Trophoblast cell (in vitro differentiated cells and primary cell): ENCODE results near the gene MMS22L.

ENCODE experiments used
- DNase-seq, 2 donors: peaks; one replicate each; pipeline ENCODE4 v3.0.0-alpha.2; 2016
- H2AFZ ChIP-seq: 2 replicates; pipeline ENCODE4 v1.6.1; 2013; ENCODE audit warnings: low read length, moderate library complexity, mild to moderate bottlenecking; ENCODE audit not compliant: insufficient read depth, poor library complexity
- H2AK5ac ChIP-seq: 2 replicates; pipeline ENCODE4 v1.6.1; 2013; ENCODE audit warnings: mild to moderate bottlenecking, low read length
- H2BK120ac ChIP-seq: 2 replicates; pipeline ENCODE4 v1.6.1; 2013; ENCODE audit warnings: low read length, mild to moderate bottlenecking, moderate library complexity; ENCODE audit not compliant: insufficient read depth, poor library complexity
- H2BK12ac ChIP-seq: 2 replicates; pipeline ENCODE4 v1.6.1; 2013; ENCODE audit warnings: mild to moderate bottlenecking, low read length, moderate library complexity
- H2BK5ac ChIP-seq: 2 replicates; pipeline ENCODE4 v1.6.1; 2013; ENCODE audit warnings: low read length, low read depth, moderate library complexity, mild to moderate bottlenecking; ENCODE audit not compliant: poor library complexity
- H3K14ac ChIP-seq: 2 replicates; pipeline ENCODE4 v1.6.1; 2013; ENCODE audit warnings: mild to moderate bottlenecking, low read length
- H3K18ac ChIP-seq: 2 replicates; pipeline ENCODE4 v1.6.1; 2013; ENCODE audit warnings: mild to moderate bottlenecking, low read length
- H3K23ac ChIP-seq: 2 replicates; pipeline ENCODE4 v1.6.1; 2013; ENCODE audit warnings: low read length
- H3K27ac ChIP-seq: 2 replicates; pipeline ENCODE4 v1.5.1; 2013; ENCODE audit warnings: low read depth, mild to moderate bottlenecking, inconsistent platforms, low read length, moderate library complexity
- H3K27me3 ChIP-seq: 2 replicates; pipeline ENCODE4 v1.6.1; 2013; ENCODE audit warnings: inconsistent platforms, mild to moderate bottlenecking, low read length, moderate library complexity; ENCODE audit not compliant: insufficient read depth
- H3K36me3 ChIP-seq, 2 experiments: 1 replicate in 1 of 2; 2 replicates in 1 of 2; pipeline ENCODE4 v1.6.1; 2013; ENCODE audit warnings: low read length in 2 of 2, mild to moderate bottlenecking in 2 of 2, moderate library complexity in 1 of 2; ENCODE audit not compliant: insufficient read depth in 2 of 2, control insufficient read depth in 1 of 2
- H3K4ac ChIP-seq: 2 replicates; pipeline ENCODE4 v1.6.1; 2013; ENCODE audit warnings: low read depth, mild to moderate bottlenecking, low read length, moderate library complexity
- H3K4me1 ChIP-seq, 2 experiments: 1 replicate in 1 of 2; 2 replicates in 1 of 2; pipeline ENCODE4 v1.6.1; 2013; ENCODE audit warnings: low read length in 2 of 2, mild to moderate bottlenecking in 2 of 2, moderate library complexity in 1 of 2; ENCODE audit not compliant: insufficient read depth in 2 of 2, control insufficient read depth in 1 of 2
- H3K4me2 ChIP-seq: 2 replicates; pipeline ENCODE4 v1.6.1; 2013; ENCODE audit warnings: inconsistent platforms, mild to moderate bottlenecking, low read length, moderate library complexity
- H3K4me3 ChIP-seq: 2 replicates; pipeline ENCODE4 v1.5.1; 2013; ENCODE audit warnings: mild to moderate bottlenecking, low read depth, low read length, inconsistent platforms
- H3K79me1 ChIP-seq: one replicate; pipeline ENCODE4 v1.6.1; 2013; ENCODE audit warnings: low read length
- H3K79me2 ChIP-seq: 2 replicates; pipeline ENCODE4 v1.6.1; 2013; ENCODE audit warnings: low read length, mild to moderate bottlenecking; ENCODE audit not compliant: control insufficient read depth, insufficient read depth, poor library complexity
- H3K9ac ChIP-seq: 2 replicates; pipeline ENCODE4 v1.6.1; 2013; ENCODE audit warnings: mild to moderate bottlenecking, low read length
- H3K9me3 ChIP-seq: 2 replicates; pipeline ENCODE4 v1.6.1; 2013; ENCODE audit warnings: low read depth, mild to moderate bottlenecking, control low read depth, inconsistent platforms, low read length; ENCODE audit not compliant: insufficient read depth
- H4K12ac ChIP-seq: 2 replicates; pipeline ENCODE4 v1.6.1; 2013; ENCODE audit warnings: low read depth, mild to moderate bottlenecking, low read length, moderate library complexity
- H4K8ac ChIP-seq: 2 replicates; pipeline ENCODE4 v1.6.1; 2013; ENCODE audit warnings: low read depth, mild to moderate bottlenecking, low read length, moderate library complexity
- H4K91ac ChIP-seq: one replicate; pipeline ENCODE4 v1.6.1; 2013; ENCODE audit warnings: low read depth, mild to moderate bottlenecking, low read length, moderate library complexity
- WGBS: extraction: QIAGEN DNeasy Blood & Tissue Kit; methylation state at CpG from one replicate; pipeline ENCODE4 v1.1.7; 2013; ENCODE audit warnings: missing lambda C conversion rate; ENCODE audit not compliant: insufficient read length, insufficient coverage; ENCODE audit errors: extremely low coverage; 5-methylcytosine and 5-hydroxymethylcytosine counted together

MMS22L gene

GRCh38 chr6:97123112-97123511 lies 159.9 kb downstream of the MMS22L start:
- Histone ChIP-seq H3K9me3 (no peaks in the 10 kb centered on the region), H3K18ac (no peak overlapping the region), H2AK5ac (no peak overlapping the region), H4K8ac (no peak overlapping the region), H2BK5ac (no peak overlapping the region), H3K27me3 (no peaks in the 10 kb centered on the region), H3K4ac (no peak overlapping the region), H3K4me3 (no peak overlapping the region), H3K9ac (no peak overlapping the region), H2BK120ac (no peak overlapping the region), H3K14ac (no peak overlapping the region), H4K12ac (no peak overlapping the region), H3K79me2 (no peaks in the 10 kb centered on the region), H3K36me3 (no peaks in the 10 kb centered on the region), H2AFZ (no peak overlapping the region), H3K4me1 (no peaks in the 10 kb centered on the region), H3K79me1 (no peaks in the 10 kb centered on the region), H3K27ac (no peak overlapping the region), H2BK12ac (no peak overlapping the region), H4K91ac (no peak overlapping the region), H3K23ac (no peak overlapping the region), H3K4me2 (no peak overlapping the region)
- no peak for DNase-seq
- WGBS, result no CpG with 5 or more reads among the region's 3 CpGs

- Histone ChIP-seq H2AFZ (no peak overlapping the region), H3K4me2 (no peak overlapping the region), H2AK5ac (no peak overlapping the region), H2BK120ac (no peak overlapping the region), H3K4ac (no peak overlapping the region), H3K36me3 (no peaks in the 10 kb centered on the region), H3K79me1 (no peaks in the 10 kb centered on the region), H3K14ac (no peak overlapping the region), H3K27ac (no peak overlapping the region), H4K12ac (no peak overlapping the region), H3K79me2 (no peaks in the 10 kb centered on the region), H2BK5ac (no peak overlapping the region), H3K27me3 (no peaks in the 10 kb centered on the region), H2BK12ac (no peak overlapping the region), H4K8ac (no peak overlapping the region), H3K9ac (no peak overlapping the region), H3K4me1 (no peaks in the 10 kb centered on the region), H4K91ac (no peak overlapping the region), H3K18ac (no peak overlapping the region), H3K23ac (no peak overlapping the region), H3K4me3 (no peak overlapping the region), H3K9me3 (no peaks in the 10 kb centered on the region)
- DNase-seq, result no peak
- no CpG with 5 or more reads among the region's 2 CpGs for WGBS
Measured at GRCh38 chr6:97120511-97120910, 162.5 kb downstream of the MMS22L start.

GRCh38 chr6:97114645-97115044 lies 168.4 kb downstream of the MMS22L start:
- Histone ChIP-seq H2BK120ac (no peak overlapping the region), H4K91ac (no peak overlapping the region)

GRCh38 chr6:97113170-97113569 lies 169.8 kb downstream of the MMS22L start:
- H4K91ac ChIP-seq, result no peak overlapping the region
- H3K27ac ChIP-seq, result no peak overlapping the region
- no peak overlapping the region for H2BK120ac ChIP-seq
- H3K4me2 ChIP-seq, result no peak overlapping the region
- H3K9me3 ChIP-seq, result peaks cover 4% of the 10 kb centered on the region
- no peak overlapping the region for H4K12ac ChIP-seq
- H3K27me3 ChIP-seq, result no peaks in the 10 kb centered on the region
- H2AFZ ChIP-seq, result no peak overlapping the region
- no peaks in the 10 kb centered on the region for H3K79me1 ChIP-seq
- no peak overlapping the region for H3K9ac ChIP-seq
- no peak overlapping the region for H4K8ac ChIP-seq
- H3K23ac ChIP-seq, result no peak overlapping the region
- no peaks in the 10 kb centered on the region for H3K36me3 ChIP-seq
- H2BK5ac ChIP-seq, result no peak overlapping the region
- no peak overlapping the region for H3K14ac ChIP-seq
- H3K4me1 ChIP-seq, result no peaks in the 10 kb centered on the region
- no peak overlapping the region for H3K4me3 ChIP-seq
- no peak for DNase-seq
- no CpG with 5 or more reads among the region's 1 CpG for WGBS
- no peak overlapping the region for H2BK12ac ChIP-seq
- no peak overlapping the region for H3K18ac ChIP-seq
- H2AK5ac ChIP-seq, result no peak overlapping the region
- no peaks in the 10 kb centered on the region for H3K79me2 ChIP-seq
- H3K4ac ChIP-seq, result no peak overlapping the region

More at GRCh38 chr6:97114645-97115044, 168.4 kb downstream of the MMS22L start:
- H2BK12ac ChIP-seq, result no peak overlapping the region
- no peak overlapping the region for H2AK5ac ChIP-seq
- DNase-seq, result no peak
- H3K18ac ChIP-seq, result no peak overlapping the region
- no peak overlapping the region for H3K4ac ChIP-seq
- H3K9ac ChIP-seq, result no peak overlapping the region
- no peak overlapping the region for H4K12ac ChIP-seq
- H3K4me2 ChIP-seq, result no peak overlapping the region
- H3K79me1 ChIP-seq, result no peaks in the 10 kb centered on the region
- H3K9me3 ChIP-seq, result peaks cover 4% of the 10 kb centered on the region
- H3K4me3 ChIP-seq, result no peak overlapping the region
- H4K8ac ChIP-seq, result no peak overlapping the region
- no peaks in the 10 kb centered on the region for H3K79me2 ChIP-seq
- no peaks in the 10 kb centered on the region for H3K27me3 ChIP-seq
- no peak overlapping the region for H3K27ac ChIP-seq
- H3K4me1 ChIP-seq, result no peaks in the 10 kb centered on the region
- no peaks in the 10 kb centered on the region for H3K36me3 ChIP-seq
- H3K23ac ChIP-seq, result no peak overlapping the region
- no peak overlapping the region for H3K14ac ChIP-seq
- no peak overlapping the region for H2BK5ac ChIP-seq
- no peak overlapping the region for H2AFZ ChIP-seq
